DMS79 treated with DMSO at 0.1 percent for 48 hours (cell line): ENCODE measurements around the gene ZNF302.

Experiments
- DNase-seq: peaks from one replicate; lab custom pipeline; 2025; lab: John Stamatoyannopoulos, UW

The ZNF302 gene

GRCh38 chr19:34732612-34733211 is 55.2 kb downstream of the ZNF302 start:
- peak; percentile 9 for DNase-seq

DNA sequence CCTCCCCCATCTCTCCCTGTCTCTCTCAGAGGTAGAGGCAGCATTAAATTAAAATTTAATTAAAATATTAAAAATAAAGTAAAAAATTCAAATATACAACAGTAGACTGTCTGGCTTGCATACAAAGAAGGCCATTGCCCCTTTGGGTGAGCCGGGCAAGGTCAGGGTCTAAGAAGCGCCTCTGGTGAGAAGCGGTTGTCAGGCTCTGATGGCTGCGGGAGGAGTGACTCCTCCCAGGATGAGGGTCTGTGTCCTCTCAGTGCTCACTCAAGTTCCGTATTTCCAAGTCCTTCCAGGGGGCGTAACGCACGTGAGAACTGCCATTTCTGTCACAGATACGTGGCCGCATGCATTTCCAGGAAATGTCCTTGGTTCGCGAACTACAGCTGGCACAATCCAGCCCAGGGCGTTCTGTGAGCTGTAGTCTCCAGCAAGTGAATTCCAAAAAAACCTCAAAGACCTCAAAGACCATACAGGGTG is 55.8 kb downstream of the ZNF302 start:
- DNase-seq, result peak; percentile 76

- DNase-seq, result peak; percentile 88
These were observed 56.5 kb downstream of the ZNF302 start, which contains the start of gene ZNF181 for GRCh38 chr19:34733746-34734536. TSS of gene ZNF181 (plus strand) at chr19:34734243. CDS start at chr19:34735038, 795 bp downstream.

DNA sequence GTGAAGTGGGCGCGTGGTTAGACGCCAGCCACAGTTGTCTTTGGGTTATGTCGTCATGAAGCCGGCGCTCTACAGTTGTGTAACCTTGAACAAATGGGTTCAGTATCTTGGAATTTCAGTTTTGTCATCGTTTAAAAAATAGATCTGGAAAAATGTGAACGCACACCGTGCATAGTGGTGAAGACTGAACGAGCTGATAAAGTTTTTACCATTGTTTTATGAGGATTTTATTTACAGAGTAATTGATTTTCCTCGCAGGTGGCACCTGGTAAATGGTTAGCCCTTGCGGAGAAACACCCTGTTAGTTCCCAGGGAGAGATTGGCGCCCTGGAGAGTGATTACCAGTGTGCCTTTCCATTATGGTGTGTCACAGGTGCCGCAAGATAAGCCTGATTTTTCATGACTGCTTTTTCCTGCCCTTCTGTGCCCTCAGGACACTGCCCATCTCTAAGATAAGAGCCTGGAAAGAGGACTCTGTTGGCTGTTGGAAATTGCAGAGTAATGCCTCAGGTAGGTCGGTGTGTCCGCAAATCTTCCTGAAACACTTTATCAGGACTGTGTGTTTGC is 57.1 kb downstream of the ZNF302 start:
- peak; percentile 86 for DNase-seq
